Panc1 (cell line): ENCODE data around the gene ERF. TPM values are rescaled to one million over a fixed set of nuclear protein-coding genes. Genes with fewer than 3 reads are reported as not detected.

Source experiments
- ATAC-seq: fragments of 200-7000 bp; cut with Tn5 transposase; 2 replicates; pipeline ENCODE4 v1.9.1; 2020; ENCODE audit warnings: mild to moderate bottlenecking, moderate library complexity
- BruUV-seq: library from RNA; stranded (reverse); fragments of 400-500 nt; replicated peaks from 2 replicates; lab custom pipeline; 2021; lab: Mats Ljungman, UMichigan
- CTCF ChIA-PET: fragments of 300-600 bp; sonication (Branson Sonifier 250); formaldehyde crosslinking; loops from one replicate; lab custom pipeline; 2022; ENCODE audit warnings: antibody characterized with exemption; lab: Charles Lee
- POLR2A ChIA-PET: fragments of 300-600 bp; sonication (Branson Sonifier 250); formaldehyde crosslinking; loops from one replicate; lab custom pipeline; 2022; ENCODE audit warnings: antibody characterized with exemption; lab: Charles Lee
- DNase-seq: peaks from one replicate; pipeline ENCODE4 v3.0.0-alpha.2; 2010; ENCODE audit warnings: low read depth, low spot score
- H3K27ac ChIP-seq: 2 replicates; pipeline ENCODE4 v1.5.1; 2011; ENCODE audit warnings: mild to moderate bottlenecking, low read length, inconsistent platforms
- H3K27me3 ChIP-seq: fragments of 200-500 bp; sonication (Bioruptor generic); 2 replicates; pipeline ENCODE4 v1.6.0; 2014; ENCODE audit warnings: low read length, inconsistent platforms; ENCODE audit not compliant: control insufficient read depth, insufficient read depth
- H3K36me3 ChIP-seq: fragments of 200-500 bp; sonication (Bioruptor generic); 2 replicates; pipeline ENCODE4 v1.5.1; 2014; ENCODE audit warnings: inconsistent platforms, mild to moderate bottlenecking, low read length, moderate library complexity; ENCODE audit not compliant: control insufficient read depth, insufficient read depth
- H3K4me1 ChIP-seq: 2 replicates; pipeline ENCODE4 v1.5.1; 2011; ENCODE audit warnings: inconsistent platforms, mild to moderate bottlenecking, low read length, moderate library complexity; ENCODE audit not compliant: control insufficient read depth, insufficient read depth
- H3K4me3 ChIP-seq, 2 experiments: 2 replicates each; pipeline ENCODE4 v1.5.1; 2011 to 2012; ENCODE audit warnings: low read depth in 2 of 2, low read length in 2 of 2, mild to moderate bottlenecking in 2 of 2, inconsistent platforms in 1 of 2, moderate library complexity in 1 of 2
- H3K9me3 ChIP-seq: fragments of 200-500 bp; sonication (Bioruptor generic); 2 replicates; pipeline ENCODE4 v1.5.1; 2014; ENCODE audit warnings: low read depth, mild to moderate bottlenecking, inconsistent platforms, low read length, moderate library complexity; ENCODE audit not compliant: control insufficient read depth, insufficient read depth
- POLR2AphosphoS5 ChIP-seq: IDR thresholded peaks from 2 replicates; pipeline ENCODE4 v1.6.1; 2012; ENCODE audit warnings: mild to moderate bottlenecking, low read depth, low read length, moderate library complexity
- SIN3A ChIP-seq: IDR thresholded peaks from 2 replicates; pipeline ENCODE4 v1.6.1; 2012; ENCODE audit warnings: low read depth, mild to moderate bottlenecking, low read length, moderate library complexity, borderline replicate concordance; ENCODE audit not compliant: insufficient read depth
- TCF7L2 ChIP-seq: IDR thresholded peaks from 2 replicates; pipeline ENCODE4 v1.6.1; 2011; ENCODE audit warnings: mild to moderate bottlenecking, low read depth, low read length, inconsistent platforms
- in situ Hi-C: cut with HindIII; loops from 2 replicates; pipeline ENCODE4 v1.10.0; 2016; ENCODE audit warnings: low sequenced_read_pairs, low pct_unique_long_range_greater_than_20kb
- intact Hi-C: fragments of 100-400 bp; cut with micrococcal nuclease; formaldehyde crosslinking; loops from one replicate; pipeline ENCODE4 v1.10.0; 2022; ENCODE audit not compliant: unreplicated experiment
- total RNA-seq: library from RNA; stranded (reverse); gene quantifications from one replicate; pipeline ENCODE4 v1.2.1, GENCODE V29; 2021; ENCODE audit not compliant: unreplicated experiment
- TF ChIP-seq, protein P1 (sequence below), 2 experiments: IDR thresholded peaks; 2 replicates each; pipeline ENCODE4 v1.6.1; 2011 to 2012; ENCODE audit warnings: low read depth in 2 of 2, control low read depth in 1 of 2, low read length in 1 of 2, mild to moderate bottlenecking in 1 of 2, moderate library complexity in 1 of 2; ENCODE audit not compliant: insufficient read depth in 1 of 2
- TF ChIP-seq, protein P2 (sequence below): fragments of 450-650 bp; IDR thresholded peaks from 2 replicates; pipeline ENCODE4 v1.5.1; 2017; ENCODE audit warnings: mild to moderate bottlenecking

The ERF gene
- total RNA-seq, 1 experiment from 2014 or later, result 85.7 TPM

GRCh38 chr19:42278452-42279154, 23.7 kb upstream of the ERF start:
- POLR2A ChIA-PET, result no interaction called here
- ATAC-seq (no peak), DNase-seq (no peak)
- no TSS peak for BruUV-seq
- in situ Hi-C loops (no loop called here), intact Hi-C loops (no loop called here)
- CTCF ChIA-PET, result interaction anchor here (2.6 kb wide), 1 partner anchor 32 kb away, joined by 38 read pairs; no protein-coding TSS in a partner anchor
- Histone ChIP-seq H3K36me3 (no peaks in the 10 kb centered on the region), H3K9me3 (no peaks in the 10 kb centered on the region), H3K27ac (peak overlapping the region; percentile 39; the same call in 1 of the 2 replicates), H3K27me3 (no peaks in the 10 kb centered on the region), H3K4me1 (peaks cover 37% of the 10 kb centered on the region), H3K4me3 (no peak overlapping the region)
- TF ChIP-seq, protein P1, sequence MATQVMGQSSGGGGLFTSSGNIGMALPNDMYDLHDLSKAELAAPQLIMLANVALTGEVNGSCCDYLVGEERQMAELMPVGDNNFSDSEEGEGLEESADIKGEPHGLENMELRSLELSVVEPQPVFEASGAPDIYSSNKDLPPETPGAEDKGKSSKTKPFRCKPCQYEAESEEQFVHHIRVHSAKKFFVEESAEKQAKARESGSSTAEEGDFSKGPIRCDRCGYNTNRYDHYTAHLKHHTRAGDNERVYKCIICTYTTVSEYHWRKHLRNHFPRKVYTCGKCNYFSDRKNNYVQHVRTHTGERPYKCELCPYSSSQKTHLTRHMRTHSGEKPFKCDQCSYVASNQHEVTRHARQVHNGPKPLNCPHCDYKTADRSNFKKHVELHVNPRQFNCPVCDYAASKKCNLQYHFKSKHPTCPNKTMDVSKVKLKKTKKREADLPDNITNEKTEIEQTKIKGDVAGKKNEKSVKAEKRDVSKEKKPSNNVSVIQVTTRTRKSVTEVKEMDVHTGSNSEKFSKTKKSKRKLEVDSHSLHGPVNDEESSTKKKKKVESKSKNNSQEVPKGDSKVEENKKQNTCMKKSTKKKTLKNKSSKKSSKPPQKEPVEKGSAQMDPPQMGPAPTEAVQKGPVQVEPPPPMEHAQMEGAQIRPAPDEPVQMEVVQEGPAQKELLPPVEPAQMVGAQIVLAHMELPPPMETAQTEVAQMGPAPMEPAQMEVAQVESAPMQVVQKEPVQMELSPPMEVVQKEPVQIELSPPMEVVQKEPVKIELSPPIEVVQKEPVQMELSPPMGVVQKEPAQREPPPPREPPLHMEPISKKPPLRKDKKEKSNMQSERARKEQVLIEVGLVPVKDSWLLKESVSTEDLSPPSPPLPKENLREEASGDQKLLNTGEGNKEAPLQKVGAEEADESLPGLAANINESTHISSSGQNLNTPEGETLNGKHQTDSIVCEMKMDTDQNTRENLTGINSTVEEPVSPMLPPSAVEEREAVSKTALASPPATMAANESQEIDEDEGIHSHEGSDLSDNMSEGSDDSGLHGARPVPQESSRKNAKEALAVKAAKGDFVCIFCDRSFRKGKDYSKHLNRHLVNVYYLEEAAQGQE (IDR thresholded peaks at IDR 0.05; ENCODE audit: insufficient read depth in 1 of 2, low read depth in 2 of 2, low read length in 1 of 2), result no peak
- TF ChIP-seq, protein P2, sequence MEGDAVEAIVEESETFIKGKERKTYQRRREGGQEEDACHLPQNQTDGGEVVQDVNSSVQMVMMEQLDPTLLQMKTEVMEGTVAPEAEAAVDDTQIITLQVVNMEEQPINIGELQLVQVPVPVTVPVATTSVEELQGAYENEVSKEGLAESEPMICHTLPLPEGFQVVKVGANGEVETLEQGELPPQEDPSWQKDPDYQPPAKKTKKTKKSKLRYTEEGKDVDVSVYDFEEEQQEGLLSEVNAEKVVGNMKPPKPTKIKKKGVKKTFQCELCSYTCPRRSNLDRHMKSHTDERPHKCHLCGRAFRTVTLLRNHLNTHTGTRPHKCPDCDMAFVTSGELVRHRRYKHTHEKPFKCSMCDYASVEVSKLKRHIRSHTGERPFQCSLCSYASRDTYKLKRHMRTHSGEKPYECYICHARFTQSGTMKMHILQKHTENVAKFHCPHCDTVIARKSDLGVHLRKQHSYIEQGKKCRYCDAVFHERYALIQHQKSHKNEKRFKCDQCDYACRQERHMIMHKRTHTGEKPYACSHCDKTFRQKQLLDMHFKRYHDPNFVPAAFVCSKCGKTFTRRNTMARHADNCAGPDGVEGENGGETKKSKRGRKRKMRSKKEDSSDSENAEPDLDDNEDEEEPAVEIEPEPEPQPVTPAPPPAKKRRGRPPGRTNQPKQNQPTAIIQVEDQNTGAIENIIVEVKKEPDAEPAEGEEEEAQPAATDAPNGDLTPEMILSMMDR, result no peak
- TF ChIP-seq POLR2AphosphoS5, result no peak
- no peak for TF ChIP-seq SIN3A
- TF ChIP-seq TCF7L2, result no peak

DNA sequence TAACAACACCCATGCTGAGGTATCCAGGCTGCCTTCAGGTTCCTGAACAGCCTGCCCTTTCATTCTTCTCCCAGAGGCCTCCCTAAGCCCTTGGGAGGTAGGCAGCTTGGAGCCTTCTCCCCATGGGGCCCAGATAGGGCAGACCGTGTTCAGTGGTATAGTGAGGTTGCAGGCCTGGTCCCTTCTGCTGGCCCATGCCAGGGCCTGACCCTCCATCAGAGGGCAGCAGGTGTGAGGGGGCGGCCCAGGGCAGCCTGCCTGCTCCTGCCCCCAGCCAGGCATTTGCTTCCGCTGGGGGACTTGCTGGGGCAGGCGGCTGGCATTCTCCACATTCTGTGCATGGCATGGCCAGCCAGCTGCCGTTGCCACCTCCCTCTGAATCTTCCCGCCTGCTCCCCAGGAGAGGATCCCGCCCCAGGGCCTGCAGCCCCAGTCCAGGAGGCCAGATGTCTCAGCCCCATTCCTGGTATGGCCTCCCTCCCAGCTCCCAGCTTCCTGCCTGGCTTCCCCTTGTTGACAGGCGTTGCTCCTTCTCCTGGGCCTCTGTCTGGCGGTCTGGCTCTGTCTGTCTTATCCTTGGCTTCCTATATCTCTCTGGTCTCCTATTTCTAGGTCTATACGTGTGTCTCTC, 23.0 kb upstream of the ERF start:
- Histone ChIP-seq H3K36me3 (no peaks in the 10 kb centered on the region), H3K27ac (0 out of 2 replicates have a peak overlapping the region, but pooled peaks have one; percentile 39), H3K27me3 (no peaks in the 10 kb centered on the region), H3K4me3 (no peak overlapping the region), H3K9me3 (no peaks in the 10 kb centered on the region), H3K4me1 (peaks cover 35% of the 10 kb centered on the region)
- in situ Hi-C loops (no loop called here), intact Hi-C loops (no loop called here)
- no TSS peak for BruUV-seq
- POLR2A ChIA-PET, result no interaction called here
- DNase-seq (no peak), ATAC-seq (no peak)
- CTCF ChIA-PET, result no interaction called here
- TF ChIP-seq, protein P1 (IDR thresholded peaks at IDR 0.05; ENCODE audit: insufficient read depth in 1 of 2, low read depth in 2 of 2, low read length in 1 of 2), result no peak
- TF ChIP-seq, protein P2, result no peak
- no peak for TF ChIP-seq POLR2AphosphoS5
- TF ChIP-seq TCF7L2, result no peak
- TF ChIP-seq SIN3A, result no peak
